Brain pericyte (primary cell): ENCODE results near the gene PCDH17.

Experiments used
- DNase-seq: peaks from one replicate; pipeline ENCODE4 v3.0.0-alpha.2; 2012; ENCODE audit warnings: low read depth, low spot score

PCDH17 gene

GRCh38 chr13:57636816-57637215 is 5.3 kb downstream of the PCDH17 start:
- DNase-seq = no peak

GRCh38 chr13:57637515-57637914 is 6.0 kb downstream of the PCDH17 start:
- DNase-seq = no peak

- no peak for DNase-seq
Observed at GRCh38 chr13:57638186-57638890, 6.8 kb downstream of the PCDH17 start.

- DNase-seq = no peak
Observed at GRCh38 chr13:57640607-57641006, 9.1 kb downstream of the PCDH17 start.

GRCh38 chr13:57641051-57641450 is 9.5 kb downstream of the PCDH17 start:
- no peak for DNase-seq

GRCh38 chr13:57644106-57644505 is 12.6 kb downstream of the PCDH17 start:
- no peak for DNase-seq

GRCh38 chr13:57653229-57653989 is 21.9 kb downstream of the PCDH17 start:
- DNase-seq = no peak

GRCh38 chr13:57665481-57665880 is 33.9 kb downstream of the PCDH17 start:
- no peak for DNase-seq

- no peak for DNase-seq
Observed at GRCh38 chr13:57666131-57666953, 34.8 kb downstream of the PCDH17 start.

- no peak for DNase-seq
Observed at GRCh38 chr13:57672168-57672567, 40.6 kb downstream of the PCDH17 start.

- DNase-seq = no peak
Observed at GRCh38 chr13:57673197-57673596, 41.7 kb downstream of the PCDH17 start.

- DNase-seq = no peak
Observed at GRCh38 chr13:57675526-57675925, 44.0 kb downstream of the PCDH17 start.

GRCh38 chr13:57680609-57681008 is 49.1 kb downstream of the PCDH17 start:
- DNase-seq = no peak

- DNase-seq = no peak
Observed at GRCh38 chr13:57682128-57682716, 50.7 kb downstream of the PCDH17 start.

GRCh38 chr13:57698851-57699250 is 67.3 kb downstream of the PCDH17 start:
- no peak for DNase-seq

- DNase-seq = no peak
Observed at GRCh38 chr13:57704031-57704430, 72.5 kb downstream of the PCDH17 start.

GRCh38 chr13:57716295-57716694 is 84.8 kb downstream of the PCDH17 start:
- DNase-seq = no peak

- no peak for DNase-seq
Observed at GRCh38 chr13:57724486-57725272, 93.1 kb downstream of the PCDH17 start.

GRCh38 chr13:57725480-57725879 is 93.9 kb downstream of the PCDH17 start:
- DNase-seq = no peak

GRCh38 chr13:57726981-57727380 is 95.4 kb downstream of the PCDH17 start:
- no peak for DNase-seq

GRCh38 chr13:57734306-57734705 is 102.8 kb downstream of the PCDH17 start:
- DNase-seq = no peak
